ENCODE measurements around the gene ZDHHC8.

Gene ZDHHC8

DNA sequence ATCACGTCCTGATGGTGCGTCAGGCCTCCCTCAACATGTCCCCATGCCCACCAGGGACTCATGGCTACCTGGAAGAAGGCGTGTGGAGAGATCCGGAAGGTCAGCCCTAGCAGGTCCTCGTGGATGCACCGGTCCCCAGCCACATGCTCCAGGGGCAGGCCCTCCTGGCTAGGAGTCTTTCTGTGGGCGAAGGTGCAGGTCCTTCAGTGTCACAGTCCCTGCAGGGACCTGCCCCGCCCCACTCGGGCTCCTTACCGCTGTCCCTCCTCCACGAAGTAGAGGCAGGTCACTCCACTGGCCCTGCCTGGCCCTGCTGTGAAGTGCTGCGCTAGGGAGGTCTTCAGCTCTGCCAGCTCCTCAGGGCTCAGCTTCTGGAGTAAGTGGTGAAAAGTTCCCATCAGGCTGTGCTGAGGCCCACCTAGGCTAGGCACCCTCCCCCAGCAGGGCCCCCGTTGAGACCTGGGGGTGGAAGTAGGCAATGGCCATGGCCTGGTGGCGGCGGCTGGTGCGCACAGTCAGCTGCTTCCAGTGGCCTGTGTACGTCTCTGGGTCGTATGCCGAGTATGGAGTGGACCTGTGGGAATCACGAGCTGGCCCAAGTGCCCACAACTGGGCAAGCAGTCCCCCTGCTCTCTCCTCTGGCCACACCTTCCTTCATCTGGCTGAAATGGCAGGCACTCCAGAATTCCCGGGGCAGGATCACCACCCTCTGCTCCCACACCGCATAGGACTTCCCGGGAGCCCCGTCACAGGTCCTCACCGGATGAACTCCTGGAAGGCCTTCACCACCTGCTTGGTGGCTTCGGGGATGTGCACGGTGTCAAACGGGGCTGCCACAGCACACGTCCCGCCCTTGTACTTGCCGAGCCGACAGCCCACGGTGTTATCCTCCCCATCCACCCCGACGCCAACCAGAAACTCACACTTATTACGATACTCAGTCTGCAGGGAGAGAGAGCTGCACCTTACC is 16.8 kb upstream of the ZDHHC8 start:
- no peak for DNase-seq (ENCODE audit: low read depth in 2 of 2)

DNA sequence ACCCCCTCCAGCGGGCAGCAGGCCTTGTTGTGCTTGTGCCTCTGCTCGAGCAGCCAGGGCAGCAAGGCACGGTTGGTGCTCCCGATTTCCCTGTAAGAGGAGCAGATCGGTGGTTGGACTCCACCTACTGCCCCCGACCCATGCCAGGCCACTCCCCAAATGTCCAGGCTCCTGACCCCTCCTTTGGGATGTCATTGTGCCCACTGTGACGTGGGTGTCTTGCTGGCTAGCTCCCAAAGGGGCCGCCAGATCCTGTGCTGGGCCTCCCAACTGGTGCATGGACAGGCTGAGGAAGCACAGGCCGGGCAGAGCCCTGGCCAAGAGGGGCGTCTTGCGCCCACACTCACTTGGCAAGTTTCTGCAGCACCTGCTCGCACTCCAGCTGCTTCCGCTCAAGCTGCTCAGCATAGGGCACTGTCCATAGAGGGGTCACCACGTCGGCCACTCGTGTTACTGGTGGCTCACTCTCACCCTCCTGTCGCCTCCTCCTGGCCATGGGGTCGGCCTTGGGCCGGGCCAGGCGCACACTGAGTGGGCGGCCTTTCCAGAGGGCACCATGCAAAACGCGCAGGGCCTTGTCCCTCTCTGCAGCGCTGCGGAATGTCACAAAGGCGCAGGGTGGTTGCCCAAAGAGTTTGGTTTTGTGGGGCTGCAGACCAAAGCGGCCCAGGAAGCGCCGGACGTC is 15.8 kb upstream of the ZDHHC8 start, which contains the start of gene RANBP1:
Gene RANBP1, plus strand, starts transcription at position 414 of the 685 bp plus-strand sequence. Its CDS starts 81 bp downstream, at position 495.
- no peak for DNase-seq (ENCODE audit: low read depth in 2 of 2)

DNA sequence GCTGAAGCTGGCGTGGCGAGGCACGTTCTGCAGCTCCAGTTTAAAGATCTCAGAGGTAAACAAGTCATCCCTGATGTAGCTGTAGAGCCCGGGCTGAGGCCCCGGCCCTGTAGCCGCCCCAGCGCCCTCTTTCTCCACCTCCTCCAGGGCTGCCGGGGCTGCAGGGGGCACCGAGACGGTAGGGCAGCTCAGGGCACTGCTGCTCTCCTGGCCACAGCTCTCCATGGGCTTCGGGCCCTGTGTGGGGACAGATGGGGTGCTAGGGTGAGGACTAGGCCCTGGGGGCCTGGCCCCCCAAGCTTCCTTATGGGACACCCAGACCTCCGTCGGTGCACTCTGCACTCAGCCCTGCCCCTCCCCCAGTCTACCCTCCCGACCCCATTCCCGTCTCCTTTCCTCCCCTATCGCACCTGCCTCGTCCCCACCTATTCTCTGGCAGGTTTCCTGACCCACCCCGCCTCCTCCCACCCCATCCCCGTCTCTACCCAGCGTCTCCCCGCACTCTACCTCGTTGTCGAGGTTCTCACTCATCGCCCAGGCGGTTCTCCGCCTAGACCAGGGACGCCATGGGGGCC is 15.1 kb upstream of the ZDHHC8 start:
- no peak for DNase-seq (ENCODE audit: low read depth in 2 of 2)

DNA sequence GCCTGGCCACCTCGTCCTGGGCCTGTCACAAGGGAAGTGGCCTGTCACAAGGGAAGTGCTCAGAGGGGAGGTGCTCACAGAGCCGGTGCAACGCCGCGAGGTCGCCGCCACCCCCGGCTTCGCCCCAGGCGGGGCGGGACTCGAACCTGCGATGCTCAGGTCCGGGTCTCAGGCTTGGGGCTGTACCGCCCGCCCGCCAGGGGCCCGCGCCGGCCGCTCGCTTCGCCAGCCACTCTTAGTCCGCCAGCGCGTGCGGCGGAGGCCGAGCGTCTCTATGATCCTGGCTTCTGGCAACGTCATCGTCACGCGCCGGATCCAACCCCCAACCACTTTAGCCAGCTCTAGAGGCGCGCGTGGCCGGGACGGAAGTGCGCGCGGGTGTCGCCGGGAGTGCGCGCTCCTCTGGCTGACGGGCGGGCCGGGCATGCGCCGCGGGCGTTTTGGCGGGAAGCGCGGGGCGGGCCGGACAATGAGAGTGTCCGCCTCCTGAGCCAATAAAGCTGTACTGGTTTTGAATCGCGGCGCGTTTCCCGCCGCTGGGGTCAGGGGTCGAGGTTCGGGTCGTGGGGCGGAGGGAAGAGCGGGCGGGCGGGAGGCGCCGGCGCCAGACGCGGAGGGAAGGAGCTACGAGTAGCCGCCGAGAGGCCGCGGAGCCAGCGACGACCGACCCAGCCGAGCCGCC is 14.5 kb upstream of the ZDHHC8 start, which contains the start of gene TRMT2A:
Gene TRMT2A, minus strand, starts transcription at position 276 of the 682 bp plus-strand sequence. CDS start 320 bp downstream, outside the sequence.
- DNase-seq (ENCODE audit: low read depth in 2 of 2) = peak; percentile 92 to 96

DNA sequence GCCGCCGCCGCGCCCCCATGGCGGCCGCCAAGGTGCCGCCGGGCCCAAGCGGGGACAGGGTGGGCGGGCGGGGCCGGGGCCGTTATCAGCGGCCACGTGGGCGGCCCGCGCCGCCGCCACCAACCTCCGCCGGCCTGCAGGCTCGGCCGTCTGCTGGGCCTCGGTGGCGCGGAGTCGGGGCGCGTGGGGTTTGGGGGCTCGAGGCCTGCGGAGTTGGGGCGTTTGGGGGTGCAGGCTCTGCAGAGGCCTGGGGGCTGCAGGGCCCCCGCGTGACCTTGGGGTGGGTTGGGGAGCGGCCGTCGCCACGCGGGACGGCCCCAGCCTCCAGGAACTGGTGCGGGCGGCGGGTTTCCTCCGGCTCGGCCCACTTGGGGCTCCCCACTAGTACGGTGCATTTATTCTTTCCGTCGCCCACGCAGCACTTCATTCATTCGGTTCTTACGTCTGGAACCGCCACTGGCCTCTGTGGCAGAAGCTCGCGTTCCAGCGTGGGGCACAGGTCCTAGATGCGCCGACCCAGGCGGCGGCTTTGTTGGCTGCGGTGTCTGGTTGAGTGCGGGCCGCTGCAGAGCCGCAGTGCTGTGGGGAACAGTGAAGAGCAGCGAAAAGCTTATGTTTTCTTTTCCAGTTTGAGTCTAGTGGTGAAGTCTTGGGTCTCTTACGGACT is 13.8 kb upstream of the ZDHHC8 start:
- peak; percentile 72 to 78 for DNase-seq (ENCODE audit: low read depth in 2 of 2)

DNA sequence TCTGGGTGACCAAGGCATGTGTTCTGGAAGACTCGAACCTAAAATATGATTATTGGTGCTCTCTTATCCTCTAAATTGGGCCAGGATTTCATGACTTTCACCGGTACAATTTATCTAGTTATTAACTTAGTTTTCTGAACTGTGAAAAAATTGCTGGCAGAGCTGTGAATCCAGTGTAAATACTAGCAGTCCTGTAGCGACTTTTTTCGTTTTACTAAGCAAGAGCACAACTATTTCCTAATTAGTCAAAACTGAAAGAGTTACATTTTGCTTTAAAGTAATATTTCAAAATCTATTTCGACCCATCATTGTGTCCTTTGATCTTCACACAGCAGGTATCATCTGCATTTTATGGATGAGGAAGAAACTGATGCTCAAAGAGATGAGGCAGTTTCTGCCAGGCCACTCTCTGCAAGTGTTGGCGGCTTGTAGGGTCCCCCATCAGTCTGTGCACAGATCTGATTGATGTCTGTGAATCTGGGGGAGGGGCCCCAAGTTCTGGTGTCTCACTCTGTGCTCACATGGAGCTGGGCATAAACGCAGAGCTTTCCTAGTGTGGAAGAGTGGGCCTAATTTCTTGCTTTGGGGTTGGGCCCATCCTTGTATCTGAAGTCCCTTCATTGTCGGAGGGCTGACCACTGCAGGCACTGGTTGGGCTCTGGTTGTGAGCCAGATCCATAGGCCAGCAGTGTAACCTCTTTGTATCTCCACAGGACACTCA is 13.1 kb upstream of the ZDHHC8 start:
- DNase-seq (ENCODE audit: low read depth in 2 of 2) = no peak

DNA sequence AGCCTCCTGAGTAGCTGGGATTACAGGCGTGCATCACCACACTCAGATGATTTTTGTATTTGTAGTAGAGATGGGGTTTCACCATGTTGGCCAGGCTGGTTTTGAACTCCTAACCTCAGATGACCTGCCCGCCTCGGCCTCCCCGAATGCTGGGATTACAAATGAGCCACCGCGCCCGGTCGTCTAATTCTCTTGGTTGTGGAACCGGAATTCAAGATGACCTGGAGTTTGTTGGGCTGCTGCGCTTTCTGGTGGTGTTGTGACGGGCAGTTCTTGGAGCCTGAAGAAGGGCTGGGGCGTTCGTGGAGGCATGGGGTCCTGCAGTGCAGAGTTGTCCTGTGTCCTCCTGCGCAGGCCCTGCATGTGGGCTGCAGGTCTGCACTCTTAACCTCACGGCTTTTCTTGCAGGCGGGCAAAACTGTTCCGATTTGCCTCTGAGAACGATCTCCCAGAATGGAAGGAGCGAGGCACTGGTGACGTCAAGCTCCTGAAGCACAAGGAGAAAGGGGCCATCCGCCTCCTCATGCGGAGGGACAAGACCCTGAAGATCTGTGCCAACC is 9.7 kb upstream of the ZDHHC8 start:
- DNase-seq (ENCODE audit: low read depth in 2 of 2) = no peak

DNA sequence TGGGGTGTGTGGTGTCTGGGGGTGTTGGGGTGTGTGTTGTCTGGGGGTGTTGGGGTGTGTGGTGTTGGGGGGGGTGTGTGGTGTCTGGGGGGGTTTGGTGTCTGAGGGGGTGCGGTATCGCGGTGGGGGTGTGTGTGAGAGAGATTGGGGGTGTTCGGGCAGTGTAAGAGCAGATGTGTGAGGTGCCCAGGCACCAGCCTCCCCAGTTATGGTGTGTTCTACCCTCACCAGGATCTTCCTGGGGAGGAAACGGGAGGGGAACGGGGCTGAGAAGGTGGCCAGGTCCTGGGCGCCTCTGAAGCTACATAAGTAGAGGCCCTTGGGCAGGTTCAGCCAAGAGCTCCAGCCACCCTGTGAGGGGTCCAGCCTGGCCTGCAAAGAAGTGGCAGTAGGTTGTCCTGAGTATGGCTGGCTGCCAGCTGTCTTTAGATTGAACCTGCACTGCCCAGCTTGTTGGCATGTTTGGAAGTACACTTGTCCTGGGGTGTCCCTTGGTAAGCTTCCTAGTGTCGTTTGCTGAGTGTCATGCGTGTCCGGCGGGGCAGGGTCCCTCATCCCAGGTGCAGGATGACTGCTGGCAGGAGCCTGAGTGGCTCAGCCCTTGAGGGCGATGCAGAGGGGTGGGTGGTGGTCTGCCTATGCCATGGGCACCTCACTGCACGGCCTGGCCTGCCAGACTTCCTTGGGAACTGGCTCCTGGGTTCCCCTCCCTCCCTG is 8.1 kb upstream of the ZDHHC8 start:
- no peak for DNase-seq (ENCODE audit: low read depth in 2 of 2)

DNA sequence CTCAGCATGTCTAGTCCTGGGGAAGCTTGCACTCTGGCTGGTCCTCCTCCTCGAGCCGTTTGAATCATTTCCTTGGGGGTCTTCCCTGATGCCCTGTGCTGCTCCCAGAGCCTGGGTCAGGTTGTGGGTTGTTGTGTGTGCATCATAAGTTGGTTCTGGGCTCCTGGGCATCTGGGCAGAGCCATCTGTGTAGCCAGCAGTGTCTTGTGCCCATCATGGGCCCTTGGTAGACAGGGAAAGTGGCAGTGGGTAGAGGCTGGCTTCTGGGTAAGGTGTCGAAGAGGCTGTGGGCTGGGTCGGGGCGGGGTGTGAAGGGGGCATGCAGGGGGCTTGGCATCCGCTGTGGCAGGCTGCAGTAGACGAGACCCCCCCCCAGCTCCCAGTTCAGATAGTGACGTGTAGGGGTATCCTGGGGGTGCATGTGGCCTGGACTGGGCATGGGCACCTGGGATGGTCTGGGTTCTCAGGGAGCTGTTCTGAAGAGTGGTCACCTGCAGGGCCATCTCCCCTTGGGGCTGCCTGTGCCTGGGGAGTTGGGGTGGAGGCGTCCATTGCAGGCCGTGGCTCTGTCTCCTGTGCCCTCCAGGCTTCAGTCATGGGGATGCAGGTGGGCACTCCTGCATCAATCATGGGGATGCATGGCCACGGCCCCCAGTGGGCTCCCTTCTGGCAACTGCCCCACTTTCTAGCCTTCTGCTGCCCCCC is 7.4 kb upstream of the ZDHHC8 start:
- no peak for DNase-seq (ENCODE audit: low read depth in 2 of 2)

DNA sequence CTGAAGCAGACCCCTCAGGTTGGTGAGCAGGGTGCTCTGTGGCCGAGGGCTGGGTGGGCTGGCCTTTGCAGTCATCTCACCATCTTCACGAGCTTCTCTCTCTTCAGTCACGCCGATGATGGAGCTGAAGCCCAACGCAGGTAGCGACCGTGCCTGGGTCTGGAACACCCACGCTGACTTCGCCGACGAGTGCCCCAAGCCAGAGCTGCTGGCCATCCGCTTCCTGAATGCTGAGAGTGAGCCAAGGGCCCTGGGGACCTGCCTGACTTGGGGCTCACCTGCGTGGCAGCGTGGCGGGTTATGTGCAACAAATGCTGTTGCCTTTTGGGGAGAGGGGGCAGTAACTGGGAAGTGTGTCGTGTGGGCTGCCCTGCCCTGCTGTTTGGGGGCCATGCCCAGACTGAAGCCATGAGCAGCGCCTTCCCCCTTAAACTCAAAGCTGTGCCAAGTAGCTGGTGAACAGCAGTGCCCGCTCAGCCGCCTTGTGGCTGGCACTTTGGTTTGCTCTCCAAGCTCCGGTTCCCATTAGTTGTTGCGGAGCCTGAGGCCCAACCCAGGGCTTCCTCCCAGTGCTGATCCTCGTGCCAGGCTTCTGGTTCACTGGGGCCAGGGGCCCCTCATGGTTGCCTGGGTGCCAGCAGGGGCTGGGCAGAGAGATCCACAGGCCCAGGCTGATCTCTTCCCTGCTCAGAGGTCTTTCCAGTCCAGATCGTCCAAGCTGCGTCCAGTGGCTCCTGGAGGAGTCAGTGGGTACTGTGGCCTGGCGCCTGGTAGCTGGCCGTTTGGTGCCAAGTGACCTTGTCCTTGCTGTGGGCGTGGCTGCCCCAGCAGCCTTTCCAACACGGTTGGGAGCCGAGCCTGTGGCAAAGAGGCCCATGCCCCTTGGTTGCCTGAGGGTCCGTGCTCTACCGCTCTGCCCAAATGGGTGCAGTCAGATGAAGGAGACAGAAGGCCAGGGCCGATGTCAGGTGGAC is 6.1 kb upstream of the ZDHHC8 start:
- DNase-seq (ENCODE audit: low read depth in 2 of 2) = no peak

DNA sequence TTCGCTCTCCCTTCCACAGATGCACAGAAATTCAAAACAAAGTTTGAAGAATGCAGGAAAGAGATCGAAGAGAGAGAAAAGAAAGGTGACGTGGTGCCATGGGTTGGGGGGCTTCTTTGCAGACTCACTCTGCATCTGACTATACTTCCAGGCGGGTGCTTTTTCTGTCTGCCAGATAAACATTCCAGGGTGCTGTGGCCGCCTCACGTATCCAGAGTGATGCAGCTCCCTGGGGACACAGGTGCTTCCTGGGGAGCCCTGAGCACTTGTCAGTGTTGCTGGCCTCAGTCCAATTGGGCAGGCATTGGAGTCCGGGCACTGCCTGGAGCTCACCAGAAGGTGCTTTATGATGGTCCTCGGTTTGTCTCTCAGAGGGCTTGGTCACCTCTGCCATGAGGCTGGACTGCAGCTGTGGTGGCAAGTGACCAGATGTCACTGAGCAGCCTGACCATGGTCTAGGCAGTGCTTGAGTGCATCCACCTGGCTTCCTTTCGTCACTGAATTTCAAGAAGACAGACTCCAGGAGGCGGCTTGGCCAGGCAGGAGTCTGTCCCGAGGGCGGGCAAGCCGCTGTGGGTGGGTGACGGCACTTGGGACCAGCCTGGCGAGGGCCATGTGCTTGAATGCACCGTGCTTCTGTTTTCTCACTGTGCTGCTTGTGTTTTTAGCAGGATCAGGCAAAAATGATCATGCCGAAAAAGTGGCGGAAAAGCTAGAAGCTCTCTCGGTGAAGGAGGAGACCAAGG is 5.1 kb upstream of the ZDHHC8 start:
- DNase-seq (ENCODE audit: low read depth in 2 of 2) = no peak

DNA sequence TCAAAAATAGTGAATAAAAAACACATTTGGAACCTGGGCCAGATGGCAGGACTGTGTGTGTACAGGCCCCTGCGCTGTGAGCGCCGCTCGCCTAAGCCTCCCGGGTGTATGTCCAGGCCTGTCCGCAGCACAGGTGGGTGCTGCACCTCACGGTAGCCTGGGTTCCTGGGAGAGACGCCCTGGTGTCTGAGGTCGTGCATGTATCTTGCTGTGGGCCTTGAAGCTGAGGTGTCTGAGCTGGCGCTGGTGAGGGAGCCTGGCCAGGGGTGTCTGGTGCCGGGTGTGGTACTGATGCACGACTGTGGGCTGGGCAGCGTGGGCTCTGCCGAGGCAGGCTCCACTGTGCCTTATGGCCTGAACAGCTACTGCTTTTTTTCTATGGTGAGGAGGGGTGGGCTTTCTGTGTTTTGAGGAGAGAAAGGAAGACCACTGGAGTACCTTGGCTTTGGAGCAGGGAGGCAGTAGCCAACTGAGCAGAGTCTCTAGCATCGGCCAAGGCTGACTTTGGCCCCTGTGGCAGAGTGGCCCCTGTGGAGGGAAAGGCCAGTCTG is 4.2 kb upstream of the ZDHHC8 start:
- no peak for DNase-seq (ENCODE audit: low read depth in 2 of 2)

DNA sequence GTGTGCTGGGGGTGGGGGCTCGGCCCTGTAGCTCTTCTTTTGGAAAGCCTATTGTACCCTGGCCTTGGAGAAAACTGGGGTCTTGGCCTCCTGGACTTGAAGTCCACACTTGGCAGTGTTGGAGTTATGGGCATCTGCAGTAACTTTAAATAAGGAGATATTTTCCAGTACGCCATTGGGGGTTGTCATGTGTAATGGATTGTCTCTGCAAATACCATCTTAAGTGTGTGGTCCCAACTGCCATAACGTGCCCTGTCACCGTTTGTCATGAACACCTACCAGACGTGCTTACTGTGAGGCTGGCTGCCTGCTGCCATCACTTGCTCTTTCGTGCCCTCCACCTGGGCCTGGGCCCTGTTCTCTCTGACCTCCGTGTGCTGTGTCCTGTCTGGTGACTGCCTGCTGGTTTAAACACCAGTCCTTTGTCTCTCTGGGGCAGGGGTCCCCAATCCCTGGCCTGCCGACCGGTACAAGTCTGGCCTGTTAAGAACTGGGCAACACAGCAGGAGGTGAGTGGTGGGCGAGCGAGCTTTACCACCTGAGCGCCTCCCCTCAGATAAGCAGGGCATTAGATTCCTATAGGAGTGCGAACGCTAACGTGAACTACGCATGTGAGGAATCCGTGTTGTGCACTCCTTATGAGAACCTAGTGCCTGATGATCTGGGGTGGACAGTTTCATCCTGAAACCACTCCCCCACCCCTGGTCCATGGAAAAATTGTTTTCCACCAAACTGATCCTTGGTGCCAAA is 3.6 kb upstream of the ZDHHC8 start:
- no peak for DNase-seq (ENCODE audit: low read depth in 2 of 2)

DNA sequence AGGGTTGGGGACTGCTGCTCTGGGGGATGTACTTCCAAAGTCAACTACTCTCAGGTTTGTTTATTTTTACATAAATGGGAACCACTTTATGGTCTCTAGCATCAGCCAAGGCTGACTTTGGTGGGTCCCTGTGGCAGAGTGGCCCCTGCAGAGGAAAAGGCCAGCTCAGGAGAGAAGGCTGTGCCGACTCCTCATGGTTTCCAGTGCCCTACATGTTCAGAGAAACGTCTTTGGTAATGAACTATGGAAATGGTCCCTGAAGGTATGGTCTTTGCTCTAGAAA is 3.0 kb upstream of the ZDHHC8 start:
- no peak for DNase-seq (ENCODE audit: low read depth in 2 of 2)

DNA sequence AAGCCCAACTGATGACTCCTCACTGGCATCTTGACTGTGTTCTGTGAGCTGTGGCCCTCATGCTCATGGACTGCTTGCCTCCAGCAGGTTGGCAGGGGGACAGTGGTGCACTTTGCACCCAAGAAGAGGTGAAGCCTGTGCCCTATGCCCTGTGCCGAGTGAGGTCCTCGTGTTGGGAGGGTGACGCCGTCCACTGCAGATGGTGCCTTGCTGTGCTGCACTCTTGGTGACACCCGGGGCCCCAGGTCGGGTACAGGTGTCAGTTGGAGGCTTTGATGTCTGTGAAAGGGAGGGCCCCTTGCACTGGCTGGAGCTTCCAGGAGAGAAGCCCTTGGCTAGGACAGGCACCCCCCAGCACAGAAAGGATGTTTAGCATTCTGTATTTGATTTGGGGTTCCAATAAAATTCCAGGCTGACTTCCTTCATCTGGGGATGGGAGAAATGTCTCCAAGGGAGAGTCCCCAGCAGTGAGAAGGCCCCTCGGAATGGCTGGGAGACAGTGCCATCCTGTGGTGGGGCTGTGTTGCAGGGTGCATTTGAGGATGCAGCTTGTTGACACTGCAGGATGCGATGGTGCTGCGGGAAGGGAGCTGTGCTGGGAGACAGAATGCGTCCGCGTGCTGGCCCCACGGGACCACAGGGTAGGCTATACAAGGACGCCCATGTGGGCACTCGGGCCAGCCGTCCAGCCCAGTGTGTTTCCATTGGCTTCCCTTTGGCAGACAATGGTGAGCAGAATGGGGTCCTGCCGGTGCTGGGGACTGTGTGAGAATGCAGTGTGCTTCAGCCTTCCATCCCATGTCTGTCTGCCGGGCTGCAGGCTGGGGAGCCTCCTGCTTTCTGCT is 2.5 kb upstream of the ZDHHC8 start:
- DNase-seq (ENCODE audit: low read depth in 2 of 2) = peak; percentile 25 to 34

DNA sequence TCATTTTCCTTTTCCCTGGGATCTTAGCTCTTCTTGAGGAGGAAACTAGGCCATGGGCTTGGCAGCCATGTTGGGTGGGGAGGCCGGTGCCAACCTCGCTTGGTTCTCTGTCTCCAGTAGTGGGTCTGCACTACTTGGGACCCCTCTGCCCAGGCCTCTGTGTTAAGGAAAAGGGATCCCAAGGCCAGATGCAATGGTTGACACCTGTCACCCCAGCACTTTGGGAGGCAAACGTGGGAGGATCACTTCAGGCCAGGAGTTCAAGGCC is 1.9 kb upstream of the ZDHHC8 start:
- no peak for DNase-seq (ENCODE audit: low read depth in 2 of 2)

Measured in stimulated activated CD8-positive, alpha-beta memory T cell treated with anti-CD3 and anti-CD28 coated beads, Interleukin-7, amount 100 ng/mL, for 4 hours (primary cell).